ENCODE measurements around the gene MARCKS.
A peak's percentile ranks its signal among the peaks of the same experiment; 100 is the strongest.

Gene MARCKS

DNA sequence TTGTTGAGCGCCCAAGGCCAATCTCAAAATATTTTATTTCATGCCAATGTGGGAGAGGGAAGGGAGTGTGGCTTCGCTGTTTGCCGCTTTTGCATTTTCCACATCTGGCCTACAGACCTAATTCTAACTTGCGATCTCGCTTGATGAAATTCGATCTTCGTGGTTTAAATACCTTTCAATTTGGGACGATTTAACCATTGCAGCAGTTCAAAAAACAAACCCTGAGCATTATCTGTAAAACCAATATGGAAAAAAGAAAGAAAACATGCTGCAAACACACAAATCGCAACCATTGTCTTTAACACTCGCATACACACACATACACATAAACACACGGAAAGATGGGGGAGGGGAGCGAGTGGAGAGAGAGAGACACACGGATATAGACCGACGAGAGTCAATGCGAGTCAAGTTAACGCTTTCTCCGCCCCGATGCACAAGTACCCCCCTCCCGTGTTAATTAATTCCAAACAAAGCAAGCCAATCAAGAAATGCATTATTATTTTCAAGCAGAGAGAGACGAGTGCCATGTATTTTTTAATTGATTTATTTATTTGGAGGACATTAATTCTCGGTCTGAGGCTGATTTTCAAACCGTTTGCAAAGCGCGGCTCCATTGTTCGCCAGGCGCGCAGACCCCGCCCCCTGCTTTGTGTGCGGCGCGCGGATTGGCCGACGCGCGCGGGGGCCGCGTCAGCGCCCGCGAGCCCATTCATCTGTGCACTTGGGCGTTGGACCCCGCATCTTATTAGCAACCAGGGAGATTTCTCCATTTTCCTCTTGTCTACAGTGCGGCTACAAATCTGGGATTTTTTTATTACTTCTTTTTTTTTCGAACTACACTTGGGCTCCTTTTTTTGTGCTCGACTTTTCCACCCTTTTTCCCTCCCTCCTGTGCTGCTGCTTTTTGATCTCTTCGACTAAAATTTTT lies at the start of gene MARCKS:
Gene MARCKS (plus strand): TSS at position 721 of the 931 bp plus-strand sequence. CDS start 401 bp downstream, outside the sequence.
- no peaks in the 10 kb centered on the region for H3K27me3 ChIP-seq (ENCODE audit: control insufficient read depth in 1 of 2, insufficient read depth in 2 of 2, low read length in 2 of 2)
- no peaks in the 10 kb centered on the region for H3K9me3 ChIP-seq (ENCODE audit: low read length)
- H3K4me1 ChIP-seq (ENCODE audit: insufficient read depth, low read length): peaks cover 3% of the 10 kb centered on the region
- H3K9ac ChIP-seq (ENCODE audit: low read length): peak within 1 kb of the TSS; percentile 99
- peak within 1 kb of the TSS; percentile 90 to 93 for H3K4me3 ChIP-seq (ENCODE audit: low read depth in 1 of 2, low read length in 2 of 2)
- peak within 1 kb of the TSS; percentile 89 for H3K27ac ChIP-seq (ENCODE audit: low read depth, low read length)
- no peaks in the 10 kb centered on the region for H3K36me3 ChIP-seq (ENCODE audit: insufficient read depth, low read length)

DNA sequence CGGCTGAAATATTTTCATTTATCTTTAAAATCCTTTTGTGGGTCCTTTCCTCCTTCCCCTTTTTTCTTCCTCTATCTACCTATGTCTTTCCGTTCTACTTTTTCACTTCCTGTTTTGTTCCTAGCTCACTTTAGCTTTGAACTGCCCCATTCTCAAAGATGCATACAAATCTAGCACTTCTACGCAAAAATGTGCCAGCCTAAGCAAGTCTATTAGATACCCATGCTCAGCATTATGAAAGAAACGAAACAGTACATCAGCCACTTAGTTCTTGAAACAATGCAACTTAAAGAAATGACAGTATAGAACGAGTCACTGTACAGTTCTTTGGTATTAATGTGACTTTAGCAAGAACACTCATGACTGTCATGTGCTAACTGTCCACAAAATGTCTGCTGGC lies 47.3 kb upstream of the MARCKS start:
- no peaks in the 10 kb centered on the region for H3K27me3 ChIP-seq (ENCODE audit: control insufficient read depth in 1 of 2, insufficient read depth in 2 of 2, low read length in 2 of 2)
- peaks cover 6% of the 10 kb centered on the region for H3K4me1 ChIP-seq (ENCODE audit: insufficient read depth, low read length)
- H3K4me3 ChIP-seq (ENCODE audit: low read depth in 1 of 2, low read length in 2 of 2): no peak overlapping the region
- H3K9me3 ChIP-seq (ENCODE audit: low read length): no peaks in the 10 kb centered on the region
- no peak overlapping the region for H3K27ac ChIP-seq (ENCODE audit: low read depth, low read length)
- no peaks in the 10 kb centered on the region for H3K36me3 ChIP-seq (ENCODE audit: insufficient read depth, low read length)
- H3K9ac ChIP-seq (ENCODE audit: low read length): no peak overlapping the region

GRCh38 chr6:113813142-113813541 lies 44.0 kb upstream of the MARCKS start:
- H3K27me3 ChIP-seq (ENCODE audit: control insufficient read depth in 1 of 2, insufficient read depth in 2 of 2, low read length in 2 of 2): no peaks in the 10 kb centered on the region
- no peak overlapping the region for H3K27ac ChIP-seq (ENCODE audit: low read depth, low read length)
- H3K36me3 ChIP-seq (ENCODE audit: insufficient read depth, low read length): no peaks in the 10 kb centered on the region
- no peaks in the 10 kb centered on the region for H3K4me1 ChIP-seq (ENCODE audit: insufficient read depth, low read length)
- no peaks in the 10 kb centered on the region for H3K9me3 ChIP-seq (ENCODE audit: low read length)
- no peak overlapping the region for H3K9ac ChIP-seq (ENCODE audit: low read length)
- no peak overlapping the region for H3K4me3 ChIP-seq (ENCODE audit: low read depth in 1 of 2, low read length in 2 of 2)

DNA sequence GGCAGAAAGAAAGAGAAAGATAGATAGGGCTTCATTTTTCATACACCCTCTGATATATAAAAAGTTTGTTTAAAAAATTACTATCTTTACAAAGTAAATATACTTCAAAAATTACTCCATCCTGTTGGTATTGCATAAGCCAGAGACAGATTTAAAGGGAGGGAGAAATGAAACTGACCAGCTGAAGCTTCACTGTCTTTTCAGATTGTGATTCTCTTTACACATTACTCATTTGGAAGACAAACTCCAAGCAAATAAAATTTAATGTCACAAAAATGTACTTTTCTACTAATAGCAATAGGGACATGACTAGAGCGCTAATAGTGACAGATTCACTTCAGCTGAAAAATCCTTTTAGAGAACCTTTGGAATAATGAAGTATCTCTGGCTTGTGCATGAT lies 38.6 kb upstream of the MARCKS start:
- Histone ChIP-seq H3K9ac (ENCODE audit: low read length) (no peak overlapping the region), H3K27ac (ENCODE audit: low read depth, low read length) (peak overlapping the region; percentile 34), H3K4me3 (ENCODE audit: low read depth in 1 of 2, low read length in 2 of 2) (peak overlapping the region in 1 of 2 donors; percentile 11), H3K4me1 (ENCODE audit: insufficient read depth, low read length) (peaks cover 12% of the 10 kb centered on the region), H3K36me3 (ENCODE audit: insufficient read depth, low read length) (no peaks in the 10 kb centered on the region), H3K9me3 (ENCODE audit: low read length) (no peaks in the 10 kb centered on the region), H3K27me3 (ENCODE audit: control insufficient read depth in 1 of 2, insufficient read depth in 2 of 2, low read length in 2 of 2) (no peaks in the 10 kb centered on the region)

GRCh38 chr6:113819169-113819830 lies 37.8 kb upstream of the MARCKS start:
- Histone ChIP-seq H3K9me3 (ENCODE audit: low read length) (no peaks in the 10 kb centered on the region), H3K27ac (ENCODE audit: low read depth, low read length) (no peak overlapping the region), H3K27me3 (ENCODE audit: control insufficient read depth in 1 of 2, insufficient read depth in 2 of 2, low read length in 2 of 2) (no peaks in the 10 kb centered on the region), H3K4me1 (ENCODE audit: insufficient read depth, low read length) (peaks cover 17% of the 10 kb centered on the region), H3K9ac (ENCODE audit: low read length) (no peak overlapping the region), H3K4me3 (ENCODE audit: low read depth in 1 of 2, low read length in 2 of 2) (no peak overlapping the region), H3K36me3 (ENCODE audit: insufficient read depth, low read length) (no peaks in the 10 kb centered on the region)

- no peaks in the 10 kb centered on the region for H3K27me3 ChIP-seq (ENCODE audit: control insufficient read depth in 1 of 2, insufficient read depth in 2 of 2, low read length in 2 of 2)
- no peaks in the 10 kb centered on the region for H3K36me3 ChIP-seq (ENCODE audit: insufficient read depth, low read length)
- no peak overlapping the region for H3K9ac ChIP-seq (ENCODE audit: low read length)
- no peak overlapping the region for H3K4me3 ChIP-seq (ENCODE audit: low read depth in 1 of 2, low read length in 2 of 2)
- H3K9me3 ChIP-seq (ENCODE audit: low read length): no peaks in the 10 kb centered on the region
- H3K27ac ChIP-seq (ENCODE audit: low read depth, low read length): no peak overlapping the region
- H3K4me1 ChIP-seq (ENCODE audit: insufficient read depth, low read length): peaks cover 31% of the 10 kb centered on the region
Observed at GRCh38 chr6:113820761-113821160, 36.4 kb upstream of the MARCKS start.

- Histone ChIP-seq H3K4me3 (ENCODE audit: low read depth in 1 of 2, low read length in 2 of 2) (no peak overlapping the region), H3K4me1 (ENCODE audit: insufficient read depth, low read length) (peaks cover 38% of the 10 kb centered on the region), H3K9me3 (ENCODE audit: low read length) (no peaks in the 10 kb centered on the region), H3K36me3 (ENCODE audit: insufficient read depth, low read length) (no peaks in the 10 kb centered on the region), H3K27me3 (ENCODE audit: control insufficient read depth in 1 of 2, insufficient read depth in 2 of 2, low read length in 2 of 2) (no peaks in the 10 kb centered on the region), H3K9ac (ENCODE audit: low read length) (no peak overlapping the region), H3K27ac (ENCODE audit: low read depth, low read length) (no peak overlapping the region)
Observed at GRCh38 chr6:113821445-113821844, 35.7 kb upstream of the MARCKS start.

DNA sequence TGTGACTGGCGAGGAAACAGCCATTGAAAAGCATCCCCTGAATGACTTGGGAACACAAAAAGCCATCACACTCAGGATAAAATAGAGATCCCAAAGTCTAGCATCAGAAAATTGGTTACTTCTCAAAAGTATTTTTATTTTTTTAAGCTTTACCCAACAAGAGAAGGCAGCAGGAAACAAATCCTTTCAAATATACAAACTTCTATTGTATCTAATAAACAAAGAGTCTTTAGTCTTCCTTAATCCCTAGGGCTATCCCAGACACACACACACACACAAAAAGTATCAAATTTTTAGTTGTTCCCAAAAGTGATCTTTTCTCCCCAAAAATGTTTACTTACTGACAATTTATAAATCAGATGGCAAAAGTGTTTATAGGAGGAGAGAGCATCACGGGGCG lies 33.2 kb upstream of the MARCKS start:
- Histone ChIP-seq H3K36me3 (ENCODE audit: insufficient read depth, low read length) (no peaks in the 10 kb centered on the region), H3K4me3 (ENCODE audit: low read depth in 1 of 2, low read length in 2 of 2) (peak overlapping the region in 1 of 2 donors; percentile 26), H3K9me3 (ENCODE audit: low read length) (no peaks in the 10 kb centered on the region), H3K27ac (ENCODE audit: low read depth, low read length) (peak overlapping the region; percentile 77), H3K27me3 (ENCODE audit: control insufficient read depth in 1 of 2, insufficient read depth in 2 of 2, low read length in 2 of 2) (no peaks in the 10 kb centered on the region), H3K9ac (ENCODE audit: low read length) (no peak overlapping the region), H3K4me1 (ENCODE audit: insufficient read depth, low read length) (peaks cover 33% of the 10 kb centered on the region)

GRCh38 chr6:113824411-113824810 lies 32.7 kb upstream of the MARCKS start:
- Histone ChIP-seq H3K9ac (ENCODE audit: low read length) (no peak overlapping the region), H3K4me3 (ENCODE audit: low read depth in 1 of 2, low read length in 2 of 2) (peak overlapping the region; percentile 4 to 26), H3K4me1 (ENCODE audit: insufficient read depth, low read length) (peaks cover 31% of the 10 kb centered on the region), H3K9me3 (ENCODE audit: low read length) (no peaks in the 10 kb centered on the region), H3K36me3 (ENCODE audit: insufficient read depth, low read length) (no peaks in the 10 kb centered on the region), H3K27me3 (ENCODE audit: control insufficient read depth in 1 of 2, insufficient read depth in 2 of 2, low read length in 2 of 2) (no peaks in the 10 kb centered on the region), H3K27ac (ENCODE audit: low read depth, low read length) (peak overlapping the region; percentile 77)

DNA sequence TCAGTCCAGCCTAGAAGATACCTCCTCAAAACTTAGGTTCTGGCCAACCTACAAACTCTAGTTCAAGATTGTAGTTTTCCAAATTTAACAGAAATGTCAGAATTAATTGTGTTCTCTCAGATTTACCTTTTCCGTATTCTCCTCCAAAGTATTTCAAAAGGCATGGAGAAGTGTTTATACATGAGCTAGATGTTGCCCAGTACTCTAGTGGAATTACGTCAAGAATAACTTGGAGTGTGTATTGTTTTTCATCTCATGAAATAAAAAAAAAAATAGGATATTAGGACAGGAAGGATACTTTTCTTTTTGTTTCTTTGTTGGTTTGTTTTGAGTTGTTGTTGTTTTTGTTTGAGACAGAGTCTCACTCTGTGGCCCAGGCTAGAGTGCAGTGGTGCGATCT lies 32.3 kb upstream of the MARCKS start:
- no peaks in the 10 kb centered on the region for H3K36me3 ChIP-seq (ENCODE audit: insufficient read depth, low read length)
- peak overlapping the region; percentile 77 for H3K27ac ChIP-seq (ENCODE audit: low read depth, low read length)
- peaks cover 27% of the 10 kb centered on the region for H3K4me1 ChIP-seq (ENCODE audit: insufficient read depth, low read length)
- no peaks in the 10 kb centered on the region for H3K9me3 ChIP-seq (ENCODE audit: low read length)
- no peaks in the 10 kb centered on the region for H3K27me3 ChIP-seq (ENCODE audit: control insufficient read depth in 1 of 2, insufficient read depth in 2 of 2, low read length in 2 of 2)
- peak overlapping the region in 1 of 2 donors; percentile 4 for H3K4me3 ChIP-seq (ENCODE audit: low read depth in 1 of 2, low read length in 2 of 2)
- H3K9ac ChIP-seq (ENCODE audit: low read length): no peak overlapping the region

- Histone ChIP-seq H3K36me3 (ENCODE audit: insufficient read depth, low read length) (no peaks in the 10 kb centered on the region), H3K4me3 (ENCODE audit: low read depth in 1 of 2, low read length in 2 of 2) (no peak overlapping the region), H3K27me3 (ENCODE audit: control insufficient read depth in 1 of 2, insufficient read depth in 2 of 2, low read length in 2 of 2) (no peaks in the 10 kb centered on the region), H3K4me1 (ENCODE audit: insufficient read depth, low read length) (peaks cover 27% of the 10 kb centered on the region), H3K27ac (ENCODE audit: low read depth, low read length) (peak overlapping the region; percentile 77), H3K9me3 (ENCODE audit: low read length) (no peaks in the 10 kb centered on the region), H3K9ac (ENCODE audit: low read length) (no peak overlapping the region)
Observed at GRCh38 chr6:113825781-113826180, 31.4 kb upstream of the MARCKS start.
